ENCODE results near the gene SCG5.

SCG5 gene

GRCh38 chr15:32716216-32716914 is 74.9 kb downstream of the SCG5 start:
- DNase-seq (ENCODE audit: low read depth), result no peak
- TF ChIP-seq CTCF (IDR thresholded peaks at IDR 0.05; ENCODE audit: low read length, missing control alignments), result no peak

GRCh38 chr15:32716915-32717425 is 75.5 kb downstream of the SCG5 start:
- peak overlapping the region; percentile 48 for H3K4me3 ChIP-seq (replicated peaks; ENCODE audit: low read depth, low read length)
- DNase-seq (ENCODE audit: low read depth), result no peak
- TF ChIP-seq CTCF (IDR thresholded peaks at IDR 0.05; ENCODE audit: low read length, missing control alignments), result no peak

More at GRCh38 chr15:32716216-32716914, 74.9 kb downstream of the SCG5 start:
- no peak overlapping the region for H3K4me3 ChIP-seq (replicated peaks; ENCODE audit: low read depth, low read length)

GRCh38 chr15:32717426-32718226 is 76.1 kb downstream of the SCG5 start, which contains the start of gene GREM1:
Gene GREM1, plus strand, starts transcription at chr15:32718004. Its CDS starts 12,687 bp downstream, at chr15:32730691.
- peak within 1 kb of the TSS; percentile 51 for H3K4me3 ChIP-seq (replicated peaks; ENCODE audit: low read depth, low read length)
- no peak for TF ChIP-seq CTCF (IDR thresholded peaks at IDR 0.05; ENCODE audit: low read length, missing control alignments)
- DNase-seq (ENCODE audit: low read depth), result no peak

- no peak for DNase-seq (ENCODE audit: low read depth)
- peak overlapping the region; percentile 51 for H3K4me3 ChIP-seq (replicated peaks; ENCODE audit: low read depth, low read length)
- TF ChIP-seq CTCF (IDR thresholded peaks at IDR 0.05; ENCODE audit: low read length, missing control alignments), result no peak
Measured at GRCh38 chr15:32718227-32718820, 76.8 kb downstream of the SCG5 start.

GRCh38 chr15:32718821-32719716 is 77.6 kb downstream of the SCG5 start:
- H3K4me3 ChIP-seq (replicated peaks; ENCODE audit: low read depth, low read length), result peak overlapping the region; percentile 51
- DNase-seq (ENCODE audit: low read depth), result no peak
- no peak for TF ChIP-seq CTCF (IDR thresholded peaks at IDR 0.05; ENCODE audit: low read length, missing control alignments)

GRCh38 chr15:32721596-32721995 is 80.1 kb downstream of the SCG5 start:
- no peak overlapping the region for H3K4me3 ChIP-seq (replicated peaks; ENCODE audit: low read depth, low read length)
- no peak for TF ChIP-seq CTCF (IDR thresholded peaks at IDR 0.05; ENCODE audit: low read length, missing control alignments)
- DNase-seq (ENCODE audit: low read depth), result no peak

Data from fibroblast of pulmonary artery (primary cell).